Left lung (tissue), 10 donors: ENCODE data around the gene PNMA8C. TPM values are rescaled to one million over a fixed set of nuclear protein-coding genes. Genes with fewer than 3 reads are reported as not detected.
A peak's percentile ranks its signal among the peaks of the same experiment; 100 is the strongest.

Experiments
- ATAC-seq: fragments of 200-7000 bp; cut with Tn5 transposase; one replicate; pipeline ENCODE4 v1.9.1; 2020; ENCODE audit warnings: moderate library complexity
- DNase-seq, 4 donors: peaks; one replicate each; pipeline ENCODE4 v3.0.0-alpha.2; 2013 to 2020
- H3K27ac ChIP-seq, 2 donors: fragments of 200-600 bp; sonication (generic) in 1 of 2; one replicate each; pipeline versions ENCODE4 v1.5.0 to v1.8.0; 2020 to 2021
- H3K27me3 ChIP-seq, 2 donors: fragments of 200-600 bp; sonication (generic) in 1 of 2; one replicate each; pipeline versions ENCODE4 v1.5.0 to v1.8.0; 2020 to 2021
- H3K36me3 ChIP-seq, 2 donors: fragments of 200-600 bp; sonication (generic) in 1 of 2; one replicate each; pipeline versions ENCODE4 v1.5.0 to v1.8.0; 2020 to 2021
- H3K4me1 ChIP-seq, 2 donors: fragments of 200-600 bp; one replicate each; pipeline ENCODE4 v1.8.0; 2021
- H3K4me3 ChIP-seq, 2 donors: fragments of 200-600 bp; sonication (generic) in 1 of 2; one replicate each; pipeline versions ENCODE4 v1.5.0 to v1.8.0; 2020 to 2021; ENCODE audit warnings: mild to moderate bottlenecking in 1 of 2
- H3K9me3 ChIP-seq, 2 donors: fragments of 200-600 bp; sonication (generic) in 1 of 2; one replicate each; pipeline versions ENCODE4 v1.5.0 to v1.8.0; 2020 to 2021
- CTCF ChIP-seq, 2 donors: fragments of 200-600 bp; sonication (generic) in 1 of 2; IDR thresholded peaks; one replicate each; pipeline versions ENCODE4 v1.5.0 to v1.8.0; 2021; ENCODE audit warnings: antibody characterized with exemption in 2 of 2
- intact Hi-C, 2 donors: fragments of 100-400 bp; cut with DNase I; formaldehyde crosslinking; loops; one replicate each; pipeline versions ENCODE4 v1.11.2 to v1.14.2; 2022
- polyA plus RNA-seq, 6 donors: library from polyadenylated mRNA; unstranded; fragments of 120-200 nt; gene quantifications; one replicate each; pipeline ENCODE4 v1.2.1, GENCODE V29; 2013; ENCODE audit not compliant: insufficient read length in 6 of 6
- total RNA-seq, 2 donors: library from RNA; stranded (reverse); fragmentation: NEBNext Ultra II Directional; extraction: Animal tissue kit (Norgen Biotek cat#: 25700); gene quantifications; one replicate each; pipeline ENCODE4 v1.2.1, GENCODE V29; 2021
- donor health status: DM: no; HTN: yes; CAD: no.
- donor health status: DM: no; HTN: no; CAD: no.

PNMA8C gene
- total and polyA plus RNA-seq, 8 donors = 0.09 to 1.5 (median 0.38) TPM

GRCh38 chr19:46392837-46393236 is 35.9 kb downstream of the PNMA8C start:
- no peak overlapping the region for H3K4me3 ChIP-seq
- intact Hi-C loops = loop anchor here in 1 of 2 donors (10.0 kb wide), 1 partner anchor 108 kb away; no protein-coding TSS in a partner anchor
- peaks cover 0 to 8% of the 10 kb centered on the region in 2 donors for H3K4me1 ChIP-seq
- DNase-seq = no peak
- H3K9me3 ChIP-seq = no peaks in the 10 kb centered on the region
- H3K27me3 ChIP-seq = peaks cover 0 to under 1% of the 10 kb centered on the region in 2 donors
- no peak for TF ChIP-seq CTCF (IDR thresholded peaks at IDR 0.05)
- no peak for ATAC-seq
- H3K27ac ChIP-seq = peak overlapping the region in 1 of 2 donors; percentile 48
- peaks cover 0 to 46% of the 10 kb centered on the region in 2 donors for H3K36me3 ChIP-seq

- DNase-seq = peak; percentile 46 to 85 (median 78)
Measured at GRCh38 chr19:46392252-46392801, 36.4 kb downstream of the PNMA8C start.

GRCh38 chr19:46391296-46392251 is 37.2 kb downstream of the PNMA8C start:
- H3K27ac ChIP-seq = peak overlapping the region in 1 of 2 donors; percentile 48
- no peaks in the 10 kb centered on the region for H3K9me3 ChIP-seq
- H3K36me3 ChIP-seq = peaks cover 0 to 58% of the 10 kb centered on the region in 2 donors
- DNase-seq = peak in 2 of 4 donors; percentile 33 to 73
- H3K4me3 ChIP-seq = no peak overlapping the region
- TF ChIP-seq CTCF (IDR thresholded peaks at IDR 0.05) = no peak
- H3K27me3 ChIP-seq = no peaks in the 10 kb centered on the region
- intact Hi-C loops = loop anchor here in 1 of 2 donors (10.0 kb wide), 1 partner anchor 107 kb away; no protein-coding TSS in a partner anchor
- peaks cover 0 to 8% of the 10 kb centered on the region in 2 donors for H3K4me1 ChIP-seq
- no peak for ATAC-seq

More at GRCh38 chr19:46392252-46392801, 36.4 kb downstream of the PNMA8C start:
- Histone ChIP-seq H3K27ac (peak overlapping the region in 1 of 2 donors; percentile 48), H3K4me1 (peaks cover 0 to 8% of the 10 kb centered on the region in 2 donors), H3K36me3 (peaks cover 0 to 51% of the 10 kb centered on the region in 2 donors), H3K4me3 (no peak overlapping the region), H3K27me3 (no peaks in the 10 kb centered on the region), H3K9me3 (no peaks in the 10 kb centered on the region)
- no peak for TF ChIP-seq CTCF (IDR thresholded peaks at IDR 0.05)
- ATAC-seq = peak; percentile 30
- intact Hi-C loops = loop anchor here in 1 of 2 donors (10.0 kb wide), 1 partner anchor 108 kb away; no protein-coding TSS in a partner anchor

GRCh38 chr19:46390866-46391265 is 37.9 kb downstream of the PNMA8C start:
- no peak overlapping the region for H3K4me3 ChIP-seq
- TF ChIP-seq CTCF (IDR thresholded peaks at IDR 0.05) = no peak
- H3K36me3 ChIP-seq = peaks cover 0 to 65% of the 10 kb centered on the region in 2 donors
- H3K4me1 ChIP-seq = peaks cover 0 to 8% of the 10 kb centered on the region in 2 donors
- no peaks in the 10 kb centered on the region for H3K9me3 ChIP-seq
- ATAC-seq (no peak), DNase-seq (peak in 1 of 4 donors; percentile 57)
- H3K27me3 ChIP-seq = no peaks in the 10 kb centered on the region
- intact Hi-C loops = loop anchor here in 1 of 2 donors (10.0 kb wide), 1 partner anchor 106 kb away; no protein-coding TSS in a partner anchor
- H3K27ac ChIP-seq = no peak overlapping the region
